Stimulated activated CD4-positive, alpha-beta T cell treated with anti-CD3 and anti-CD28 coated beads, Interleukin-4, amount 100 ng/mL, for 48 hours (primary cell): ENCODE results near the gene RGS16.
"Not testable (repeated sequence)": the region's sequence is repeated elsewhere in the genome, so short reads cannot be mapped to it uniquely, and the experiment has no call there.

Experiments
- DNase-seq, 2 donors: peaks; one replicate each; pipeline ENCODE4 v3.0.0-alpha.2; 2020; ENCODE audit warnings: low read depth in 2 of 2

The RGS16 gene, protein sequence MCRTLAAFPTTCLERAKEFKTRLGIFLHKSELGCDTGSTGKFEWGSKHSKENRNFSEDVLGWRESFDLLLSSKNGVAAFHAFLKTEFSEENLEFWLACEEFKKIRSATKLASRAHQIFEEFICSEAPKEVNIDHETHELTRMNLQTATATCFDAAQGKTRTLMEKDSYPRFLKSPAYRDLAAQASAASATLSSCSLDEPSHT

DNA sequence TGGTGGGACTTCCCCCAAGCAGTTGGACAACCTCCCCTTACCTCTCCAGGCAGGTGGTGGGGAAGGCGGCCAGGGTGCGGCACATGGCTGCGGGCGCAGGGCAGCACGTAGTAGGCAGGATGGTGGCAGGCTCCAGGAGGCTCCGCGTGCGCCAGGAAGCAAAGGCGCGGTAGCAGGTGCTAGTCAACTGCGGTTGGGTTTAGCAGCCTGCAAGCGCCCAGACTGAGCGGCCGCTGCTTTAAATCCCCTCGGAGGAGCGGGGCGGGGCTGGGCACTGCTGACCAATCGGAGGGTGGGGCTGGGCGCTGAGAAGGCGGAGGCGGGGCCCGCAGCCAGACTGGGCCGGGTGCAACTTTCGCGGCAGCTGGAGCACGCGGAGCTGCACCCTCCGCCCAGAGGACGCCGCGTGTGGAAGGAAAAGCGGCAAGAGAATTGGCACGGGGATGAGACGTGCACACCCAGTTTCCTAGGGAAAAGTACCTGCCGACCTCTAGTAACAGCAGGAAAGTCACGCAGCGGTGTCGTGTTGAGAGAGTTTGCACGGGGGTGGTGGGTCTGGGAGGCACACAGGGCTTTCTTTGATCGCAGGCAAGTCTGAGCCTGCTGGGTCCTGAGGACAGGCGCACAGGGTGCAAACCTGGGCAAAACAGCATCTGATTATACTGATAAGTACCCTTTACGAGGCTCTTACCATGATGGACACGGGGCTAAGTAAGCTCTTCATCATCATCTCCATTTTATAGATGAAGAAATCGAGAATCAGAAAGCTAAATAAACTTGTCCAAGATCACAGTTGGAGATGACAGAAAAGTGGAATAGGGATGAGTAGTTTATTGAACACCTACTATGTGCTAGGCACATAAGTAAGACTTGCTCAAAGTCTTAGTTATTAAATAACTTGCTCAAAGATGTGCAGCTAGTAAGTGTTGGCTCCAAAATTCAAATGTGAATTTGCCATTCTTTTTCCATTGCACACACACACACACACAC, at the start of gene RGS16:
Gene RGS16, minus strand, starts transcription at position 215 of the 990 bp plus-strand sequence. Its CDS starts 130 bp downstream, at position 85.
- DNase-seq, result peak; percentile 89 to 96

DNA sequence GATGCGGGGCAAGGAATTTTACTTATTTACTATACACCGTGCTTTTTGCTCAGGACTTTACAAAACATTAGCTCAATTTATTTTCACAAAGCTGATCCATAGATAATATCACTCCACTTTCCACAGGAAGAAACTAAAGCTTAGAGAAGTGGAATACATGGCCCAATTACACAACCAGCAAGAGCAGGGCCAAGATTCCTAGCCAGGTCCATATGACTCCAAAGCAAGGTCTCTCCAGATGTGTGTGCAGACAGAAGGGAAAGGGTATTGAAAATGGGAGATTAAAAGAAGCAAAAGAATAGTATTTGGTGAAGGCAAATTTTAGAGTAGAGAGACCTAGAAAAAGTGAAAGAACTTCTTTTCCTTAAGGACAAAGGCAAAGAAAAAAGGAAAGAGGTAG, 49.8 kb upstream of the RGS16 start:
- DNase-seq, result no peak

DNA sequence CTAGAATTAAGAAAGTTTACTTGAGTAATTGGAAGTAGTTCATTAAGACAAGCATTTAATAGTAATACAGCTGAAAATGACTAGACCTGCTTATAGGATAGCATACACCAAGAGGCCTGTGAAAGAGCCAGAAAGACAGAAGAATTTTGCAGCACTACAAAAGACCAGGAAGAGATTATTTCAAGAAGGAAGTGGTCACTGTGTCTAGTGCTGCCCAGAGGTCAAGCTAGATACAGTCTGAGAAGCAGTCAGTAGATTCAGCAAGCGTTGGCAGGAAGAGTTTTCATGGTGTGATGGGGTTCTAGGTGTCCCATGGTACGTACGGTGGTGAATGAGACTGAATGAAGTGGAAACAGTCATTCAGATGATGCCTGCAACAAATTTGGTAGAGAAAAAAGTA, 48.7 kb upstream of the RGS16 start:
- DNase-seq, result no peak

DNA sequence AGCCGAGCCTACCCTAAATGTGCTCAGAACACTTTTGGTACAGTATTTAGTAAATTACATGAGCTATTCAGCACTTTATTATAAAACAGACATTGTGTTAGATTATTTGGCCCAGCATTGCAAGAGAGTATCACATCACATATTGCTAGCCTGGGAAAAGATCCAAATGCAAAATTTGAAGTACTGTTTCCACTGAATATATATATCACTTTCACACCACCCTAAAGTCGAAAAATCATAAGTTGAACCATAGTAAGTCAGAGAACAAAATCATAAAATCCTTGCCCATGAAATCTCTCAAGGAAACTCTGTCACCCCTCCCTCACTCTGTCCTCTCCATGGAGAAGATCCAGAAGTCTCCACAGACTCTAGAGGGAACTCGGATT, 47.1 kb upstream of the RGS16 start:
- DNase-seq, result no peak

DNA sequence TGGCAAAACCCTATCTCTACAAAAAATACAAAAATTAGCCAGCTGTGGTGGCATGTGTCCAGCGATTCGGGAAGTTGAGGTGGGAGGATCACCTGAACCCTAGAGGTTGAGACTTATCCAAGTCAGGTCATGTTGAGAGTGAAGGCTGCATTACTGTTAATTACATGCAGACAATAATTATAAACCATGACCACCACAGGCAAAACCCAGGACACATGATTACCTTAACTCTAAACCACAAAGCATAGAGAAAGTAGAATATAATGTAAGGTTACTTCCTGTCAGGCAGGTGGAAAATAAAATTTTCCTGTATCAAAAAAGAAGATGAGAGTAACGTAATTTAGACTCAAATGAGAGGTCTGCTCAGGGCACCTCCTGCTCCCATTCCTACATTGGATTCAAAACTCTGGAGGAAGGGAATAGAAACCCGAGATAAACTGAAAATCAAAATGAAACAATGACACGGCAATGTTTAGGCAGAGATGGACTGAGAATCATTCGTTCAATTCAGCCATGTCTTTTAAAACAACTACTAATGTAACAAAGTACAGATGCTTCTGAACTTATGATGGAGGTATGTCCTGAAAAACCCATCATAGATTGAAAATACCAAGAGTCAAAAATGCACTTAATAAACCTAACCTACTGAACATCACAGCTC, 46.6 kb upstream of the RGS16 start:
- no peak for DNase-seq

DNA sequence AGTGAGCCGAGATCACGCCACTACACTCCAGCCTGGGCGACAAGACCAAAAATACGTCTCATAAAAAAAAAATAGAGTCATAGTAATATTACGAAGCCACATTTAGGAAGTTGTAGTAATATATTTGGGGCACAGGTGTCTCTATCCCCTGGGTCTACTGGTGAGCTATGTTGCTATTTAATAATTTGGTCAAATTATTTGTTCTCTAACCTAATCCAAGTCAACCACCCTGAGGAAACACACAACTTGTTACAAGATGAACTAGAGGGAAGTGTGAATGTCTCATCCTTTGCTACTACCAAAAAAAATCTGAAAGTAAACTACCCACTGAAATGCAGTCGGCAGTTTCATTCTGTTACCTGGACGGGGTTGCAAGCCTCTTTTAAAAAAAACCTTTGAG, 44.9 kb upstream of the RGS16 start:
- no peak for DNase-seq

DNA sequence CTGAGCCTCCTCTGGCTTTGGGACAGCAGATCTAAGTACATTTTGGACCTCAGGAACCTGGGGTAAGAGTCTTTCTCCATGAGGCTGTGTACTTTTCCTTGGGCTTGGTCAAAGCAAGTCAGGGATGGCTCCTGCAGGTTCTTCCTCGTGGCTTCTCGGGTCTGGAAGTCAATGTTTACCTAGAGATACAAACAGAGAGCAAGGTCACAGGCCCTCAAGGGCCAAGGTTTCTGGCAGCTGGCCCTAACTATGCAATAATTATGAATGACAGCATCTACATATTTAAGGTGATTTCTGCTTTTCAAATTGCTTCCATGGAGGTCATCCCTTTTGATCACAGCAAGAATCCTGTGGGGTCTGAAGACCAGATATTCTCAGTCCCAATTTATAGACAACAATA, 42.5 kb upstream of the RGS16 start:
- DNase-seq, result no peak

DNA sequence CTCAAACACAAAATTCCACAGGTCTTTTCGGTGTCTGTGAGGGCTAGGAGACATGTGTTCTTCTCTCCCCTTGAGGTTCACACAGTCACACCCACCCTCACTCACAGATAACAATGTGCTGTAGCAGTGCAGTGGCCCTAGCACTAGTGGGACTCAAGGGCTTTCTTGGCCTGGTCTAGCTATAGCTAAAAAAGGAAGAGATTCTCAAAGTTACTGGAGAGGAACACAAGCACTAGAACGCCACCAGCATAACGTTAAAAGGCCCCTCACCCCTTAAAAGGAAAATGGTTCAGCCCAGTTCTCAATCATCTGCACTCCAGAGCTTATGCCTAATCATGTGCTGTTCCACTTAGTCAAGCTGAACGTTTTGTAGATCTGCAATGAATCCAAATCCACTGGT, 40.7 kb upstream of the RGS16 start:
- DNase-seq, result no peak

DNA sequence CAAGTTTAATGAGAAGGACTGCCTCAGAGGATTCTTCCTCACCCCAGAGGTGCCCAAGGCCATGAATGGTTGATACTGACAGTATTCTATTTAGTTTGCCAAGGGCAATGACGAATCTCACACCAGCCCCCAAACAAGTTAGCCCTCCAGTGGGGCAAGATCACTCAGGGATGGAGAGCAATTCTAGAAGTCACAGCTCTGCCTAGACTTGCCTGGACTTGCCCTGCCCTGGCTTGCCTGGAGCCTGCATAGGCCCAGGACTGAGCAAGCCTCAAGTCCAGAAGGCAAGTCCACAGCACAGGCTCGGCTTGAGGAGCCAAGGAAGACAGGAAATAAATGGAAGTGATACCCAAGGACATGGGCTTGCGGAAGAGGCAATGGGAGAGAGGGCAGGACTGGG, 39.5 kb upstream of the RGS16 start:
- DNase-seq, result no peak

DNA sequence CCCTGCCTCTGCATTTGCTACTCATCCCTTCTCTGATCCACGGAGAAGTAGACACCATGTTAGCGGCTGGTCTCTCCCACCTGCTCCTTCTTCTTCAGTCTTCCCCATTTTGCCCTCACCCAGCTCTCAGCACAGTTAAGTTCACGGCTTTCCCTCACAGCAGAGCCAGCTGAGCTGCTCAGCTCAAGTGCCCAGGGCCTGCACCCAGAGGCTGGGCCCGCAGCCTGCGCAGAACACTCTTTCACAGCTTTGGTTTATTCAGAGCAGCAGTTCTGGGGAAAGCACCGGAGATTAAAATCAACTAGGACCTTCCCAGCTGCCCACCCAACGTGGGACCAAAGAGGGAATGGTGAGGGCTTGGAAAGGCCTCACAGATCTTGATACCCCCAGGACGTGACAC, 38.3 kb upstream of the RGS16 start:
- no peak for DNase-seq

DNA sequence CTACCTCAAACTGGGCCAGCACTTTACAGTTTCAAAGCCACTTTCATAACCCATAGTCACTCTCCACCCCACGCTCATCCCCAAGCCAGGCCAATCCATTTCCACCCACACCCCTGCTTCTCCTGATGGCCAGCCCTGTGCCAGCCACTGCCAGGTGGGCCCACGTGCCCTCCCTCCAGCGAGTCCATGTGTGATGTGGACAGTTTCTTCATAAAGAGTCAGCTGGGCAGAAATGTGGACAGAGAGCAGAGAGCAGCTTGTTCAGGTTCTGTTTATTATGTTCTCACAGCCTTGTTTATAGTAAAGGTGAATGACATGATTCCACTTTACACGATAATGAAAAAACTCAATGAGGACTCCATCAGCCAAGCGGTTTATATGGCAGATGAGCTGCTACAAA, 37.4 kb upstream of the RGS16 start:
- no peak for DNase-seq

DNA sequence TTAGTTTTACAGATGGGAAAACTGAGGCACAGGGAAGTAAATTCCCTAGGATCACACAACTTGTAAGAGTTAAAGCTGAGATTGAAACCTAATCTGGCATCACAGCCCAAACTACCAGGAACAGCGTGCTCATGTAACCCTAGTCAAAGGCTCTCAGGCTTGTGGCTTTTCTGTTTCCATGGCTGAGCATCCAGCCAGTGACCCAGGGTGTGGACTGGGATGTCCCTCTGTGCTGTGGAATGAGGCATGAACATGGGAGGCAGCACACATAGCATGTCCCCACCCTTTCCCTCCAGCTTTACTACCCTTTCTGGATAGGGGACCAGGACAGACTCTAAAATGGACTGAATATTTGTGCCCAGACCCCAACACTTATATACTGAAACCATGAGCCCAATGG, 35.1 kb upstream of the RGS16 start:
- no peak for DNase-seq

DNA sequence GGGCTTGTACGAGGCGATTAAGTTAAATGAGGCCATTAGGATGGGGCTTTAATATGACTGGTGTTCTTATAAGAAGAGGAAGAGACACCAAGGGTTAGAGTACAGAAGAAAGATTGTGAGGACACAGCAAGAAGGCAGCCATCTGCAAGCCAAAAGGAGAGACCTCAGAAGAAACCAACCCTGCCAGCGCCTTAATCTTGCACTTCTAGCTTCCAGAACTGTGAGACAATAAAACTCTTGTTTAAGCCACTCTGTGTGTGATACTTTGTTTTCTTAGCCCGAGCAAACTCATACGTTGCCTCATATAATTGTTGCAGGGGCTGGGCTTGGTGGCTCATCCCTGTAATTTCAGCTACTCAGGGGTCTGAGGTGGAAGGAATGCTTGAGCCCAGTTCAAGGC, 33.6 kb upstream of the RGS16 start:
- no peak for DNase-seq

DNA sequence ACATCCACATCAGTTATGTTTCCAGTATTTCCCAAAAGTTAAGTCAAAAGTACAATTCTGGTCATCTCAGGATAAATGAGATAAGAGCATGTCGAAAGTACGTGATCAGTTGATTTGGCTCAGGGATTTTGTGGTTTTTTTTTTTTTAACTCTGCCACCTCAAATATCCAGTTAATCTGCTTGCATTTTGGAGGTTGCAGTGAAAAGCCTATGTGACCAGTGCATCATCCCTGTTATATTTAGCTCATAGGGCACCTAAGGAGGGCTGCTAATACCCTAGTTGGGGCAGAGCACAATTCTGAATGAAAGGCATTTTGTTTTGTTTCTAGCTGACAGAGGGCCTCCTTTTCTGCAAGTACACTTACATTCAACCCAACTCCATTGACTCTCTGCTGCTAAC, 31.7 kb upstream of the RGS16 start:
- no peak for DNase-seq

DNA sequence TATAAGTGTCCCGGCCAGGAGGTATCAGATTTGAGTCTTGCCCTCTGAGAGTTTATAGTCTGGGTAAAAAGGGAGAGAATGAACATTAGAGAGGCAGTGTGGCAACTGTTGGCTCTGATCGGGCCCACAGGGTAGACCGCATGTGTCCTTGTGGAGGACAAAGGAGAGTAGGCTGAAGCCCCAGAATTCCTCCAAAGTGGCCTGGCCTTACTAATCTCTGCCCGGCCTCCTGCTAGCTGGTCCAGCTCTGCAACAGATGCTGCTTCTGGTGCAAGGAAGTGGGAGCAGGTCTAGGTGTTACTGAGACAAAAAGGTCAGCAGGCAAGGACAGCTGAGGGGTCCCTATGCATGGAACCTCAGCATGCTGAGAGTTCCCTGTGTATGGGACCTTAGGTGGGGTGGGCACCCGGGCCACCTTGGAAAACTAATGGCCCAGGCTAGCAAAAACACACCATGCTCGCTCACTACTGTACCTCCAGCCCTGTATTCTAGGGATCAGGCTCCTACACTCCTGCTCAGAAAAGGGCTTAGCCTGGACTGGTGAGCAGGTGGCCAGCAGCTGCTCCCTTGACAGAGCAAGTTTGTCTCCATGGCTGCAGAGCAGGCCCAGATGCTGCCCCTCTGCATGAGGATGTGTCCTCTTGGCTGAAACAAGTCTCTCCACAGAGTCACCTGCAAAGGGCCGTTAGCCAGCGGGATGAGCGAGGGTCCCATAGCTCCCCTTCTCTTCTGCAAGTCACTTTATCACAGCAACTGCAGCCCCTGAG, 30.3 kb upstream of the RGS16 start:
- no peak for DNase-seq

DNA sequence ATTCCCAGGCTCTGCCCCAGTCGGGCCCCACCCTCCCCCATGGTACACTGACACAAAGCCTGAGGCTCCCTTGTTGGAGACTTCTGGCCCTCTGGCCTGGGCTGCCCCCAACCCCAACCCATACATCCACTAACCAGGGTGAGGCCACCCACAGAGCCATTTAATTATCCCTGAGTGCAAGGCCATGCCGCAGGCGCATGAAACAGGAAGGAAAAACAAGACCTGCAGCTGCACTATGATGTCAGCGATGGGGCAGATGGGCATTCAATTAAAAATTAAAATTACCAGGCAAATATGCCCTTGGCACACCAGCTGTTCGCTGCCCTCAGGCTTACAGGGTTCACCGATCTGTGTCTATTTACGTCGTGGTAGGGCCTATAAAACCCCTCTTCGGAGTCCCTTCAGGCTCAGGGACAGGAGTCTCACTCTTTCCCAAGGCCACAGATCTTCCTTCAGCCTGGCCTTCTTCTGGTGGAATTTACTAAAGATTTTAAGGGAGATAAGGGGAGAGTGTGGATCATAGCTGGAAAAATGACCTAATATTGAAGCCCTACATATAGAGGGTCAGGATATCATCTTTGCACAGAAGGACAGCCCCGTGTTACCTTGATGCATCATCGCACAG, 29.6 kb upstream of the RGS16 start:
- DNase-seq, result no peak

DNA sequence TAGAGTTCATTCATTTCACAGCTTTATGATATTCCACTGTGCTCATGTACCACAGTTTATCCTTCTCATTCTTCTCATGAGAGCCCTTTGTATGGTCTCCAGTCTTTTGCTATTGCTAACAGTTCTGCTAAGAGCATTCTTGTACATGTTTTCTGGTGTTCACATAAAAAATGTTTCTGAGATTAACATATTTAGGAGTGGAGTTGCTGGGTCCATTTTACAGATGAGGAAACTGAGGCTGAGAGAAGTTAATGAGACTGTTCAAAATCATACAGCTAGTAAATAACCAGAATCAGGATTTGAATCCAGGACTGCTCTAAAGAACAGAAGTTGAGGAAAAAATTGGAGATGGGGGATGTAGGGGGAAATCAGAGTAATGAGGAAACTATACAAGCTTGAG, 28.8 kb upstream of the RGS16 start:
- DNase-seq, result no peak

DNA sequence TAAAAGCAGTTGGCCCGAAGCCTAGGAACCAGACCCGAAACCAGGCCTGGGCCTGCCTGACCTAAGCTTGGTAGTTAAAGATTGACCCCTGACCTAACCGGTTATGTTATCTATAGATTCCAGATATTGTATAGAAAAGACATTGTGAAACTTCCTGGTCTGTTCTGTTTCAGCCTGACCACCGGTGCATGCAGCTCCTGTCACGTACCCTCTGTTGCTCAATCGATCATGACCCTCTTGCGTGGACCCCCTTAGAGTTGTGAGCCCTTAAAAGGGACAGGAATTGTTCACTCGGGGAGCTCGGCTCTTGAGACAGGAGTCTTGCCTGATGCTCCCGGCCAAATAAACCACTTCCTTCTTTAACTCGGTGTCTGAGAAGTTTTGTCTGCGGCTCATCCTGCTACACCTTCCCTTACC, 28.3 kb upstream of the RGS16 start:
- DNase-seq, result not testable (repeated sequence)

DNA sequence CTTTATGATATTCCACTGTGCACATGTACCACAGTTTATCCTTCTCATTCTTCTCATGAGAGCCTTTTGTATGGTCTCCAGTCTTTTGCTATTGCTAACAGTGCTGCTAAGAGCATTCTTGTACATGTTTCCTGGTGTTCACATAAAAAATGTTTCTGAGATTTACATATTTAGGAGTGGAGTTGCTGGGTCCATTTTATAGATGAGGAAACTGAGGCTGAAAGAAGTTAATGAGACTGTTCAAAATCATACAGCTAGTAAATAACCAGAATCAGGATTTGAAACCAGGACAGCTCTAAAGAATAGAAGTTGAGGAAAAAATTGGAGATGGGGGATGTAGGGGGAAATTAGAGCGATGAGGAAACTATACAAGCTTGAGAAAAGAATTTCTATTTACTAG, 27.8 kb upstream of the RGS16 start:
- no peak for DNase-seq

DNA sequence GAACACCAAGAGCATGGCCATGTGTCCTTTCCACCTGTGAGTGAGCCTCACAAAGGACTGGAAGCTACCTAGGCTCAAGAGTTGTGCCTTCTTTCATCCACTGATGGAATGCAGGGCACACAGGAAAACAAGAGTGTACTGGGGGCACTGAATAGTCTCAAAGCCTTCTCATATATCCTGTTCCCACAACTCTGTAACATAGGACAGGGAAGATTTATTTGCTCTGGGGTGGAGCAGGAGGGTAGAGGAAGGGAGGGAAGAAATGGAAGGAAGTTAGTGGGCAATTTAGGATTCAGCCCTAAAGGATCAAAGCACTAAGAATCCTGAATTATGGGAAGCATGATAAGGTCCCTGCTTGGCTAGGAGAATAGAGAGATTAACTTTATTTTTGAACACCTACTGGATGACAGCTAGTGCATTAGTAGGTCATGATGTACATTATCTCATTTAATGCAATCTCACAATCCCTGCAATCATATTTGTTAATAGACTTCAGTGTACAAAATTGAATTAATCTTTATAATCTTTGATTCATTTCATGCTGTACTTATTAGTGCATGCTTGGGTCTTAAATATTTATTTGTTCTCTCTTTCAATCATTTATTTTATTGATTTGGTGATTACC, 27.0 kb upstream of the RGS16 start:
- DNase-seq, result no peak

DNA sequence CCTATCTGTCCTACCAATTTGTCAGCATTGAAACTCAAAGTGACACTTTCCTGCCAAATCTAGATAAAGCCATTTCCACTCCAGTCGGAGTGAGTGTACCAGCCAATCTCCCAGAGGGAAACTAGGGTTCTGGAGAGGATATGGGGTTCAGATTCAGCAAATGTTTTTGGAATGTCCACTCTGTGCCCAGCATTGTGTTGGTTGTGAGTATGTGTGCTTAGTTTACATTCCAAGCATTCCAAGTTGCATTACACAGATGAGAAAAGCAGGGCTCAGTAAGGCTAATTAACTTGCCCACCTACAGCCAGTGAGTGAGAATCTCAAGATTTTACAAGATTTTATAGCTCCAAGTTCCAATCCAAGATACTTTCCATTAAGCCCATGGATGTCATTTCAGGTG, 26.4 kb upstream of the RGS16 start:
- no peak for DNase-seq
